DMS 273 (cell line): ENCODE results near the gene CYTH4.
A peak's percentile ranks its signal among the peaks of the same experiment; 100 is the strongest.
"Not testable (repeated sequence)": the region's sequence is repeated elsewhere in the genome, so short reads cannot be mapped to it uniquely, and the experiment has no call there.

ENCODE experiments used
- DNase-seq: peaks from one replicate; lab custom pipeline; 2025; ENCODE audit not compliant: unreplicated experiment; lab: John Stamatoyannopoulos, UW

CYTH4 gene

DNA sequence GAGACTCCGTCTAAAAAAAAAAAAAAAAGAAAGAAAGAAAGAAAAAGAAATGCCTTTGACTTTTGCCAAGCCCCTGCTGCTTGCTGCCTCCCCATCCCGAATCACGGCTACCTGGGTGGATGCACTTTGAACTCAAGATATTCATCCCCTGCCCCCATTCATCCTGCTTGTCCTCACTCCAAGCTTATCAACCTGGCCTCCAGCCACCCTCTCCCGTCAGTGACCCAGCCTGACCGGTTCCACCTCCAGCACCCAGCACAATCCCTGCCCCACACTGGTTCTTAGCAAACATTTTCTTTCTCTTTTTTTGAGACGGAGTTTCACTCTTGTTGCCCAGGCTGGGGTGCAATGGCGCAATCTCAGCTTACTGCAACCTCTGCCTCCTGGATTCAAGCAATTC lies 44.4 kb downstream of the CYTH4 start:
- no peak for DNase-seq

DNA sequence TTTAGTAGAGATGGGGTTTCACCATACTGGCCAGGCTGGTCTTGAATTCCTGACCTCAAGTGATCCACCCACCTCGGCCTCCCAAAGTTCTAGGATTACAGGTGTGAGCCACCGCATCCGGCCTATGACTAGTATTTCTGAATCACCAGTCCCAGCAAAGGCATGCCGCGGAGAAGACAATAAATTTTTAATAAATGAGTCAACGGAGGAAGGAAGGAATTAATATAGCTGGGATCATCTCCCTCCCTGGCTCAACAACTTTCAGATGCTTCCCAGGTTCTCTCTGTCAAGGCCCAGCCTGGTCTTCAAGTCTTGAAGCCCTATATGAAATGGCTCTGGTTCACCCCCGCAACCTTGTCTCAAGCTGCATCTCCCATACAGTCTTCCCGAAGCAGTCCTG lies 45.7 kb downstream of the CYTH4 start:
- DNase-seq, result no peak

DNA sequence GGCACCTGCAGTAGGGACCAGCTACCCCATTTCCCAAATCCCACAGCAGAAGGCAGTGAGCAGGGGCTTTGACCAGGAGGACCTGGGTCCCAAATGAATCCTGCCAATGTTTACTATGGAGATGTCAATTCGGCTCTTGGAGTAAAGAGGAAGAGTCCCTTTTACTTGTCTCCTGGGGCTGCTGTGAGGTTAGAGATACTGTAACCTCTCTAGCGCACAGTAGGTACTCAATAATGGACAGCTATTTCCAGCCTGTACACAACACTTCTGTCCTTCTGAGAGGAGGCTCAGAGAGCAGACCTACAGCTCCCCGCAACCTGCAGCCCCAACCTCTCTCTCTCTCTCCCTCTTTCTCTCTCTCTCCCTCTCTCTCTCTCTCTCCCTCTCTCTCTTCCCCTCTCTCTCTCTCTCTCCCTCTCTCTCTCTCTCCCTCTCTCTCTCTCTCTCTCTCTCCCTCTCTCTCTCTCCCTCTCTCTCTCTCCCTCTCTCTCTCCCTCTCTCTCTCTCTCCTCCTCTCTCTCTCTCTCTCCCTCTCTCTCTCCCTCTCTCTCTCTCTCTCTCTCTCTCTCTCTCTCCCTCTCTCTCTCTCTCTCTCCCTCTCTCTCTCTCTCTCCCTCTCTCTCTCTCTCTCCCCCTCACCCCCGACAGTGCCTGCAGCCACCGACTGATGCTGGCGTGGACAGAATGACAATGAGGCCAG lies 46.4 kb downstream of the CYTH4 start:
- DNase-seq, result not testable (repeated sequence)

DNA sequence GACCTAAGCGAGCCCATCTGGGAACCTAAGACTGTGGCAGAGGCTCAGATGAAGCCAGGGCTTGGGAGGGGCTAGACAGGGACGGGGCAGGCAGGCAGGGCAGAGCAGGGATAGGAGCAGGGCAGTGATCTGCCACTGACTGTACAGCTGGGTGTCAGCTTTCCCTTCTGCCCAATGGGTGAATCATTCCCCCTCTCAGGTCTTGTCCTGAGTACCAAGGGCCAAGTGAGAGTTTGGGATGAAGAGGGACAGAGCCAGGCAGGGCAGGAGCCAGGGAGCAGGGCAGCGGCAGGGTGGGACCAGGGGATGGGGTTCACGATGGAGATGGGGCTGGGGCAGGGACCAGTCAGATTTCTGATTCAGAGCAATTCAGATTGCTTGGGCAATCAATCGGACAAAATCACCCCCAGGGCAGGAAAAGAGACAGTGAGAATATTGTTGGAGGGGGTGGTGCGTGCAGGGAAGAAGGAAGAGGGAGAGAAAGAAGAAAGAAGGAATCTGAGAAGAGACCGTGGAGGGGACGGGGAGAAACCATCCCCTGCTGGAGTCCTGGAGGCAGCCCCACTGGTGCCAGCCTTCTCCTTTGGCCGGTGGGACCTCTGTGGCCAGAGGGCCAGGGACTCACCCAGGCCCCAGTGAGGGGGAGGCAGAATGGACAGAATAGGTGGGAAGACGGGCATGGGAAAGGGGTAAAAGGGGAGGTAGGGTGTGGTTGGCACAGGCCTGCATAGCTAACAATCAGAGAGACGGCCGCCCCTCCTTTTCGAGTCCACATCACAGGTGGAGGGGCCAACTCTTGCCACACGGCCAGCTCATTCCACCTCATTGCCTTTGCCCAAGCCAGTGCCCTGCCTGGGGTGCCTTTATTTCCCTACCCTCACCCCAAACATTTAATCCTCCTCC lies 47.2 kb downstream of the CYTH4 start:
- DNase-seq, result no peak

DNA sequence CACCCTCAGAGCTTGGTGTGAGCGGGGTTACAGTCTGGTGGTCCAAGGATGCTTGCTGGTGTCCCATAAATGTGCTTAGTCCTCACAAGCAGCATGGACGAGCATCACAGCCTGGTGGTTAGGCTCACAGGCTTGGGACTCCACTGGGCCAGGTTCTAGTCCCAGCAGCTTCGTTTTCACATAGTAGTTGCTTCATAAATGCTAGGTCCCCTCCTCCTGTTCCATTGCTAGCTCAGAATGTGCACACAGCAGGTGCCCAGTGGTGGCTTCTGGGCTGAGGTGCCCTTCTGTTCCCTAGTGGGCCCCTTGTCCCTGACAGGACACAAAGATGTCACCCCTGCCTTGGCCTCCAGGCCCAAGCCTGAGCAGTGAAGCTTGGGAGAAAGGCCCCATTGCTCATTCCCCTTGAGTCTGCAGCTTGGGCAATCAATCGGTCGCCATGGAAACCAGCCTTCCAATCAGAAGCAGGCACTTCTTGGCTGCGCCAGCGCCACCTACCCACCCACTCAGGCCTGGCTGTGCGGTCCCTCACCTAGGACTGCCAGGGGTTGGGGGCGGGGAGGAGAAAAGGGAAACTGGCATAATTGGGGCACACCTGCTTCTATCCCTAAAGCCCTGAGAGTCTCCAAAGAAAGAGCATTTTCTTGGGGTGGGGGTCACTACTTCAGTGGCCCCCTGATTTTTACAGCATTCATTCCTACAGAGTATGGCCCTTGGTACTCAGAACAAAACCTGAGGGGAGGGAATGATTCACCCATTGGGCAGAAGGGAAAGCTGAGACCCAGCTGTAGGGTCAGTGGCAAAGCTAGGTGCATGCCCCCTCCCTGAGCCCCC lies 48.1 kb downstream of the CYTH4 start:
- peak; percentile 82 for DNase-seq

DNA sequence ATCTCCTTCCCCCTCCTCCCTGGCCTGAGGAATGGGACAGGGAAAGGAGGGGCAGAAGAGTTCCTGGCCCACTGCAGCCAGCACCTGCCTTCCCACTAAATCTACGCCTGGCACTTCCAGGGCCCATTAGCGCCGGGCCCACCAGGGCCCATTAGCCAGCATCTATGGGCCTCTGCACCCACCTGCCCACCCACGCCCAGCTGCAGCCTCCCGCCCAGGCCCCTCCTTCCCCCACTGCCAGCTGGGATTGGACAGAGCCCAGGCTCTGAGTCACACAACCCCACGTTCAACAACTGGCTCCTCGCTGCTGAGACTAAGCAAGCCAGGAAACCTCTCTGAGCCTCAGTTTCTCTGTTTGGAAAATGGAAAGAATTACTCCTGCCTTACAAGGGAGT lies 48.7 kb downstream of the CYTH4 start:
- DNase-seq, result peak; percentile 58

DNA sequence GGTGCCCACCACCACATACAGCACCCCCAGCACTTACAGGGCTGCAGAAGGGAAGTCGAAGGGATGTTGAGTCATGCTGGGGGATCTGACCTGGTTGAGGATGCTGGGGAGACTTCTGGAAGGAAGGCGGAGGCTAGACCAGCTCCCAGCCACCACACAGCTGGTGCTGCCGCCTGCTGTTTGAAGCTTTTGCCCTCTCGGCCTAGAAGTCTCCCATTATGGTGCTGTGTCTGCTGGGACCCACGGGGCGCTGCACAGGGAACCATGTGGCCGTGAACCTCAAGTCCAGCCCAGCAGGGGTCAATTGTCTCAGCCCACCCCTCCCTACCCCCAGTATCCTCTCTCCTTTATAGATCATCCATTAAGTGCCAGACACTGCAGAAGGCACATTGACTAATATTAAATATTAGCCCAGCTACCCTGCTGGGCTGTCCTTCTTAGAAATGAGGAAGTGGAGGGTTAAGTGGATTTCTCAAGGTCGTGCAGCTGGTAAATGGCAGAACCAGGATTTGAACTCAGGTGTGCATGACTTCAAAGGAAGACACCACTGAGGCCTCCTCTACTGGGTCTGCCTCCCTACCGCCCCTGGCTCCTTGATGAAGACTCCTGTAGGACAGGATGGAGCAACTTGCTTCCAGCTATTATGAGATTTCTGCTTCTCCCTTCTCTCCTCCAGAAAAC lies 49.7 kb downstream of the CYTH4 start:
- DNase-seq, result no peak

DNA sequence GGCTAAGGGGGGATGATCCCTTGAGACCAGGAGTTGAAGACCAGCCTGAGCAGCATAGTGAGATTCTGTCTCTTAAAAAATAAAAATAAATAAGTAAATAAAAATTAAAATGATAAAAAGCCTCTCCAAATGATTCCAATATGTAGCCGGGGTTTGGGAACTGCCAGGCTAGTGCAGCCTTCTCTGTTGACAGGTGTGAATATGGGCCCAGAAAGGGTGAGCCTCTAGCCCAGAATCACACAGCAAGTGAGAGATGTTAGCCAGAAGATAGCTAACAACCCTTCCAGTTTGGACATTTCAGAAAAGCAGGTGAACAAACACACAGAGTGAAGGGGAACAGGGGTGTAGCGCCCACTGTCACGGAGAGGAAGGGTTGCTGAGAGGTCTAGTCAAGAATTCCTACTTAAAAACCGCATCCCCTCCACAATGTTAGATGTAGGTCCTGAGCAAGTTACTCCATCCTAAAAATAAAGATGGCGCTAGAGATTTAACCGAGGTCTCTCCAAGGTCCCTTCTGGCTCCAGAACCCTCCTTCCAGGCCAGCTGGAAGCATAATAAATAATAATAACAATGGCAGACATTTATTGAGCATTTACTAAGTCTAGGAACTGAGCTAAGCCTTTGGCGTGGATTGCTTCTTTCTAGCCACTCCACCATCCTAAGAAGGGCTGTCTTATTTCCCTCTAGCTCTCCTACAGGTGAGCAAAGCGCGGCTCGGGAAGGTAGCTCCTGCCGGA lies 51.6 kb downstream of the CYTH4 start:
- peak; percentile 26 for DNase-seq

DNA sequence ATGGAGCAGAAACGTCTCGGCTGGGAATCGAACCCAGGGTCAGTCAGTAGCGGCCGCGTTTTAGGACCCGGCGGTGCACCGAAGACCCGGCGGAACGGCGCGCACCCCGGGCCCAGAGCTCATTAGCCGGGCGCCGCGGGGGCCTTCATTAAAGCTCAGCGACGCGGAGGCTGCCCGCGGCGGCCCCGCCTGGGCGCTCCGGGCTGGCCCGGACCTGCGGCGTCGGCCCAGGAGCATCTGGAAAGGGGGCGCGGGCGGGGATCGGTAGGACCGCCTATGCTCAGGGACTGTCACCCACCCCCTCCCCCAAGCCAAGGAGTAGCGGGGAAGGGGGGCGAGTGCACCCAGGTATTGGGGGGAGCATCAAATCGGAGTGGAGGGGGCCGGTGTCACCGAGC lies 52.2 kb downstream of the CYTH4 start:
- DNase-seq, result peak; percentile 26

DNA sequence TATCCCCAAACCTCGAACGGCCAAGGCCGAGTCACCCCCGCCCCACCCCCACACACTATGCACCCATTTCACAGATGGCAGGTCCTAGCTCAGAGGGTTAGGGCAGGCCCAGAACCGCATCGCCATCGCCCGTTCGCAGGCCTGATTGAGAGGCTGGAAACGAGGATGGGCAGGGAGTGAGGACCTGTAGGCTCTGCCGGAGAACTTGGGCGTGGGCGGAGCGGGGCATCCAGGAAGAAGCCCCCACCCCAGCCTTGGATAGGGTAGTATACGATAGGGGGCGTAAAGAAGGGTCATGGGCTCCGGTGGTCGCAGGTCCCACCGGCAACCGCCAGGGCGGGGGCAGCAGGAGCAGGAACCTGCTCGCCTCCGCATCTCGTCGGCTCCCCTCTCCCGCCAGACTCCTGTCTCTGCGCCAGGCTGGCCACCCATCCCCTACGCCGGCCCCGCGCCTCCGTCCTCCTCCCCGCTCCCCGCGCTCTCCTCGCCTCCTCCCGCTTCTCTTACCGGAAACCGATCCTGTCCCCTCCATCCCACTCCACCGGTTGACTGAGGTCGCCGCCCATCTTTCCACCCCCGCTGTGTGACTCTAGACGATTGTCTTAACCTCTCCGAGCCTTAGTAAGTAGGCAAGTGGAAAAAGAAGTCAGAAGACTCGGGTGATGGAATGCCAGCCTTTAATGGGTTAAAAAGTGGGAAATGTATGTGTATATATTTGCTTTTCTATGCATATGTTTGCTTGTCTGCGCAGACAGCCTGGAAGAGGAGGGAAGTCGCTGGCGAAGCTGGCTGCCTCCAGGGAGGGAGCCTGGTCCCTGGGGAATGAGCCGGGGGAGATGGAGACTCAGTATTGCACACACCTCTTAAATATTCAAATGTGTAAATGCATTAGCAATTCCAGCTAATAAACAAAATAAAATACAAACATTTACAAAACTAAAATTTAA lies 52.8 kb downstream of the CYTH4 start:
- DNase-seq, result peak; percentile 41

DNA sequence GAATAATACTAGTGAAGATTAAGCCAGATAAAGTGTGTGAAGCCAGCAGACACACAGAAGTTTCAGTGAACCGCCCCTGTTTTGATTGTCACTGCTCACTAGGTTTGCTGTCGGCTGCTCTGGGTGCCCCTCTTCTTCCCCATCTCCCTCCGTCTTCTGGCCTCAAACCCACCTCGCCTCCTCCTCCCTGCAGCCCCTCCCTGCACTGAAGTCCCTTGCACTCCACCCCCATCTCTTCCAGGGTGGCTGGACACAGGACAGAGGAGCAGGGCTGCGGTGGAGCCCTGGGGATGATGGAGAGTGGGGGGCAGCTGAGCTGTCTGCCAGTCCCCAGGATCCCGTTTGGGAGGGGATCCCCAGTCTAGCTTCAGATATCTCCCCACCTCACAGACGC lies 53.5 kb downstream of the CYTH4 start:
- DNase-seq, result no peak

DNA sequence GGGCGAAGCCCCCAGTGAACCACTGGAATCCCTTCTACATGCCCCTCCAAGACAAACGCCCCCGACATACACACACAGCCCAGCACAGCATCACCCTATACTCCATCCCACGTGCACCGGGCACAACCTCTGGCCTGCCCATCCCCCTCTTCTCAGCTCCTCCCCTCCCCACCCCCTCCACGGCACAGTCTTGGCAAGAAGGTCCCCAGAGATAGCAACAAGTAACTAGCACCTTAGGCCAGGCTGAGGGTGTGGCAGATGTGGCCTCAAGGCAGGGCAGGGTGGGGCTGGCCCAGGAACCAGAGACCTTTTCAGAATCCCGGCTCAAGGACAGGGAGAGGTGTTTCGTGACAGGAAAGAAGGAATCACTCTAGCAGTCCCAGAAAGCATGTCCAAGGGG lies 54.3 kb downstream of the CYTH4 start:
- no peak for DNase-seq

DNA sequence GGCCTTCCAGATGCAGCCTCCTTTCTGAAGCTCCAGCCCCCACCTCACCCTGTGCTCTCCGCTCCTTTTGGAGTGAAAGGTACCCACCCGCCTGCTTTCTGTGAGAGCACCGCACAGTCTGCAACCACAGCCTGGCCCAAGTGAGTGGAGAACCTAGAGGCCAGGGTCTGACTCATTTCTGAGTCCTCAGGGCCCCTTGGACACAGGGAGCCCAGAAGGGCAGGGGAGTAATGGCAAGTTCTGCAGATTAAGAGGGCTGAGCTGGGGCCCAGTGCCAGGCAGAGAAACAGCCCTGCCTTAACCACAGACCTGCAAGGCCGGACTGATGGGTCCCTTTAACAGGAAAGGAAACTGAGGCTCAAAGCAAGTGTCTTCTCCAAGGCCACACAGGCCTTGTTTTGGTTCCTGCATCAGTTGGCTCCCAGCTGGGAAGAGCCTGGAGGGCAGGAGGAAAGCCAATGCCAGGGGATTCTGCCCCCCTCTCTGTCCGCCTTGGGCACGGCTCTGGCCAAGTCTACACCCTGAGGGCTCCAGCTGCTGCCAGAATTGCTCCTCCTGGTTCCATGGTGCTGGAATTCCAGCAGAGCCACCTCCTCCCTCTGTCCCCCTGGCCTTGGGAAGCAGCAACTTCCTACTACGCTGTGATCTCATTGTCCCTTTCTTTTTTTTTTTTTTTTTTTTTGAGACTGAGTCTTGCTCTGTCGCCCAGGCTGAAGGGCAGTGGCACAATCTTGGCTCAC lies 55.1 kb downstream of the CYTH4 start:
- DNase-seq, result no peak

DNA sequence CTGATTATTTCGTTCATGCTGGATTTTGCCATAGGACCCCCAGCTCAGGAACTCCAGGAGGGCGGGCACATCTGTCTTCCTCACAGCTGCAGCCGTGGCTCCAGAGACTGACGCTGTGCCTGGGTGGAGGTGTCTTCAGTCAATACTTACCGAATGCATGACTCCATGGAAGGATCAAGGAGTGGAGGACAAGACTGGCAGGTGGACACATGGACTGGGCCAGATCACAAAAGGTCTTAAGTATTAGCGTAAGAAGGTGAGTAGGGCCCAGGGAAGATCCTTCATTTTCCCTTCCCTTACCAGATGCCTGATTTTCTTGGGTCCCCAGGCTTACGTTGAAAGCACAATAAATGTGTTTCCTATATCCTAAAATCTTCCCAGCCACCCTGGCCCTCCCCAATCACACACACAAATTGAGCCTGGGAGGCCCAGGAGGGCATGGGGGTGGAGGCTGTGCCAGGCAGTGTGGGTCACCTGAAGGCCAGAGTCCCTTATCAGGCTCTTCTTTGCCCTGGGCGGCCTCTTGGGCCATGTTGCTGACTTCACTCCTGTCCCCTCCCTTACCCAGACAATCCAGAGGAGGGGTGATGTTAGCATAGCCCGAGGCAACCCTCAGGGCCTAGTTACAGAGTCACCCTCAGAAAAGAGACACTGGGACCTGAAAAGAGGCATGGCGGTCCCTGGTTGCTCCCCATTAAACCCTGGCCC lies 56.4 kb downstream of the CYTH4 start:
- no peak for DNase-seq

DNA sequence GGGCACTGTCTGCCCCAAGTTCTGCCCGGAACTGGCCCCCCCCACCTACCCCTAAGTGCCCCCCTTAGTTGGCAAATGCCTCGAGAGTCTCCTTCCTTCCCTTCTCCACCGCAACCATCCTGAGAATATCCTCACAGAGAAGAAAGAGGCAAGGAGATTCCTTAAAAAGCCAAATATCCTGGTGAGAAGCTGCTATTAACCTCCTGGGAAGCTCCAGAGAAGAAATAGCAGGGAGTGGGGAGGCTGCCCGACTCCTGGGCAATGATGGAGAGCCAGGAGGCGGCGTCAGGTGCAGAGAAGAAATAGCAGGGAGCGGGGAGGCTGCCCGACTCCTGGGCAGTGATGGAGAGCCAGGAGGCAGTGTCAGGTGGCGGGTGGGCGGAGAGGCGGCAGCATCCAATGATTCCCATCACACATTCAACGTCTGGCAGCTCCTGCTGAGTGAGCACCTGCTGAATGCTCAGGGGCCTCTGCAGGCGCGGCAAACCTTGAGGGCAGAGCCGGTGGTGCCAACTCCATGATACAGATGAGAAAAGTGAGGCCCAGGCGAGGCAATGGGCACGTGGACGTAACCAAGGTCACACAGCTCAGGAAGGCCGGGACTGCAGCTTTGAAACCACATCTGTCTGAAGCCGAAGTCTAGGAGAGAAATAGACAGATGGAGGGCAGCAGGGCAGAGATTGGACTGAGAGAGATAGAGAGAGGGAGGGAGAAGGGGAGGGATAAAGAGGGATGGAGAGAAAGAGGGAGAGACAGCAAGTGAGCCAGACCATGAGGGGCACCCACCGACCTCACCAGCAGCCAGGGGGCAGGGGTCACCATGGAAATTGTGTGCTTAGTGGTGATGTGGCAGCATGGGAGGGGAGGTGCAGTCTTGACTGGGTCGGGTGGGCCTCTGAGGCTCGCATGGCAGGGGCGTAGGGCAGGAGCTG lies 58.3 kb downstream of the CYTH4 start:
- peak; percentile 76 for DNase-seq

DNA sequence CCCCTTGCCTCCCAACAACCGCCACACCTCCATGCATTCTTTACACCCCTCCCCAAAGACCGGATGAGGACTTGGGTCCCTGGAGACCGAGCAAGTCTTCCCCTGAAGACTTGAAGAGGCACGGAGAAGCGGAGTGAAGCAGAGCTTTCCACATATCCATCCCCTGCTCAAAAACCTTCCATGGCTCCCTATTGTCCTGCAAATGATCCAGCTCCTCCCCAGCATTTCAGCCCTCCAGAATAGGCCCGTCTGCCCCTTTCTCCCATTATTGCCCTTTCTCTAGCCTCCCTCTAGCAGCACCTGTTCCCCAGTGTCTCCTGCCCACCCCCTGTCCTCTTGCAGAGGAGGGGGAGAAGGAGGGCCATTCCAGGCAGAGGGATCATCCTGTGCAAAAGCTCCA lies 59.8 kb downstream of the CYTH4 start:
- no peak for DNase-seq

DNA sequence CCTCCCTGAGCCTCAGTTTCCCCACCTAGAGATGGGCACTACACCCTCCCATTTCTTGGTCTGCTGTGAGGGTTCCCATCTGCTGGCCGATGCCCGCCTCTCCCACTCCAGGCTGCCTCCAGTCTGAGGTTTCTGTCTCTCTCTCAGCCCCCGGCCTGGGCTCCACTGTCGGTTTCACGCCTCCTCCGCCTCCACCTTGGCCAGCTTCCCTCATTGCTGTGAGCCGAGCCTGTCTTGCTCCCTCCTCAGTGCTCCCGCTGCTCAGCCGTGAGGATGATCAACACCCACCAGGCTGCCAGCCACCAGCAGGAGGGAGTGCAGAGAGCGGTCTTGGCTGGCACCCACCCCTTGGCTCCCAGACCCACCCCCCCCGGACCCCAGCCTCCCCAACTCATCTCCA lies 61.0 kb downstream of the CYTH4 start:
- peak; percentile 25 for DNase-seq
